ENCODE measurements around the gene ARFGEF3. TPM values are rescaled to one million over a fixed set of nuclear protein-coding genes. Genes with fewer than 3 reads are reported as not detected.

The ARFGEF3 gene
- total and polyA plus RNA-seq, 2 experiments from 2014 or later: 5.8 to 24.6 TPM

- no peak for TF ChIP-seq CTCF (conservative IDR thresholded peaks at IDR 0.05; ENCODE audit: low read depth in 2 of 2)
Measured at GRCh38 chr6:138162955-138163575, 1.3 kb downstream of the ARFGEF3 start (continued).

- Histone ChIP-seq H3K4me1 (ENCODE audit: insufficient read depth) (no peaks in the 10 kb centered on the region), H2AFZ (no peak overlapping the region), H3F3A (replicated peaks; ENCODE audit: low read depth) (no peaks in the 10 kb centered on the region), H4K20me1 (replicated peaks; ENCODE audit: insufficient read depth) (no peaks in the 10 kb centered on the region; the same call in 1 of the 2 replicates), H3K27ac (ENCODE audit: low read depth) (no peak overlapping the region), H3K4me2 (no peak overlapping the region), H3K79me2 (replicated peaks; ENCODE audit: insufficient read depth) (no peaks in the 10 kb centered on the region), H3K27me3 (ENCODE audit: insufficient read depth) (no peaks in the 10 kb centered on the region), H3K36me3 (ENCODE audit: insufficient read depth) (peaks cover 3% of the 10 kb centered on the region; the same call in 1 of the 2 replicates), H3K9me2 (ENCODE audit: insufficient read depth) (0 out of 2 replicates have a peak, but pooled peaks cover 5% of the 10 kb centered on the region), H3K4me3 (no peak overlapping the region)
- DNase-seq (ENCODE audit: low spot score): no peak
- no peak for ATAC-seq
- no peaks in the 10 kb centered on the region for H3K27me3 Mint-ChIP-seq (ENCODE audit: insufficient read depth, low read depth, poor library complexity)
- H3K4me3 Mint-ChIP-seq: no peak overlapping the region
- TF ChIP-seq NANOG (IDR thresholded peaks at IDR 0.05; ENCODE audit: borderline replicate concordance): no peak
- H3K9me3 Mint-ChIP-seq: peaks cover 22% of the 10 kb centered on the region
- peaks cover 34% of the 10 kb centered on the region for H3K36me3 Mint-ChIP-seq (ENCODE audit: low read depth)
- H3K27ac Mint-ChIP-seq: no peak overlapping the region
- H3K4me1 Mint-ChIP-seq: peaks cover 12% of the 10 kb centered on the region; the same call in 2 of the 3 replicates
Measured at GRCh38 chr6:138175596-138175995, 13.9 kb downstream of the ARFGEF3 start.

- H3K36me3 ChIP-seq (ENCODE audit: insufficient read depth): 0 out of 2 replicates have a peak, but pooled peaks cover 3% of the 10 kb centered on the region
- H3K27ac ChIP-seq (ENCODE audit: low read depth): no peak overlapping the region; the same call in 1 of the 2 replicates
- H3K4me2 ChIP-seq: no peak overlapping the region
- Mint-ChIP-seq H3K4me1 (peaks cover 13% of the 10 kb centered on the region; the same call in 2 of the 3 replicates), H3K27ac (no peak overlapping the region), H3K36me3 (ENCODE audit: low read depth) (peaks cover 34% of the 10 kb centered on the region), H3K4me3 (no peak overlapping the region), H3K27me3 (ENCODE audit: insufficient read depth, low read depth, poor library complexity) (no peaks in the 10 kb centered on the region), H3K9me3 (peaks cover 22% of the 10 kb centered on the region)
- no peaks in the 10 kb centered on the region; the same call in 1 of the 2 replicates for H4K20me1 ChIP-seq (replicated peaks; ENCODE audit: insufficient read depth)
- H3K9me2 ChIP-seq (ENCODE audit: insufficient read depth): 0 out of 2 replicates have a peak, but pooled peaks cover 5% of the 10 kb centered on the region
- no peak for ATAC-seq
- H3K27me3 ChIP-seq (ENCODE audit: insufficient read depth): no peaks in the 10 kb centered on the region
- no peaks in the 10 kb centered on the region for H3F3A ChIP-seq (replicated peaks; ENCODE audit: low read depth)
- no peak overlapping the region for H2AFZ ChIP-seq
- H3K79me2 ChIP-seq (replicated peaks; ENCODE audit: insufficient read depth): no peaks in the 10 kb centered on the region; the same call in 1 of the 2 replicates
- no peak for DNase-seq (ENCODE audit: low spot score)
- H3K4me1 ChIP-seq (ENCODE audit: insufficient read depth): peaks cover 5% of the 10 kb centered on the region
- no peak overlapping the region for H3K4me3 ChIP-seq
- TF ChIP-seq ZNF462 (CRISPR knock-in tag; IDR thresholded peaks at IDR 0.05): no peak
- TF ChIP-seq NANOG (IDR thresholded peaks at IDR 0.05; ENCODE audit: borderline replicate concordance): no peak
- TF ChIP-seq EZH2 (IDR thresholded peaks at IDR 0.05; ENCODE audit: low read depth, unreplicated experiment): no peak
- TF ChIP-seq REST (IDR thresholded peaks at IDR 0.05; ENCODE audit: unreplicated experiment): no peak
Measured at GRCh38 chr6:138176652-138177232, 15.0 kb downstream of the ARFGEF3 start.
